ENCODE data around the gene PDGFA. TPM values are rescaled to one million over a fixed set of nuclear protein-coding genes. Genes with fewer than 3 reads are reported as not detected.

Gene PDGFA
- total RNA-seq, 1 donor from 2014 or later, result 26.0 TPM

DNA sequence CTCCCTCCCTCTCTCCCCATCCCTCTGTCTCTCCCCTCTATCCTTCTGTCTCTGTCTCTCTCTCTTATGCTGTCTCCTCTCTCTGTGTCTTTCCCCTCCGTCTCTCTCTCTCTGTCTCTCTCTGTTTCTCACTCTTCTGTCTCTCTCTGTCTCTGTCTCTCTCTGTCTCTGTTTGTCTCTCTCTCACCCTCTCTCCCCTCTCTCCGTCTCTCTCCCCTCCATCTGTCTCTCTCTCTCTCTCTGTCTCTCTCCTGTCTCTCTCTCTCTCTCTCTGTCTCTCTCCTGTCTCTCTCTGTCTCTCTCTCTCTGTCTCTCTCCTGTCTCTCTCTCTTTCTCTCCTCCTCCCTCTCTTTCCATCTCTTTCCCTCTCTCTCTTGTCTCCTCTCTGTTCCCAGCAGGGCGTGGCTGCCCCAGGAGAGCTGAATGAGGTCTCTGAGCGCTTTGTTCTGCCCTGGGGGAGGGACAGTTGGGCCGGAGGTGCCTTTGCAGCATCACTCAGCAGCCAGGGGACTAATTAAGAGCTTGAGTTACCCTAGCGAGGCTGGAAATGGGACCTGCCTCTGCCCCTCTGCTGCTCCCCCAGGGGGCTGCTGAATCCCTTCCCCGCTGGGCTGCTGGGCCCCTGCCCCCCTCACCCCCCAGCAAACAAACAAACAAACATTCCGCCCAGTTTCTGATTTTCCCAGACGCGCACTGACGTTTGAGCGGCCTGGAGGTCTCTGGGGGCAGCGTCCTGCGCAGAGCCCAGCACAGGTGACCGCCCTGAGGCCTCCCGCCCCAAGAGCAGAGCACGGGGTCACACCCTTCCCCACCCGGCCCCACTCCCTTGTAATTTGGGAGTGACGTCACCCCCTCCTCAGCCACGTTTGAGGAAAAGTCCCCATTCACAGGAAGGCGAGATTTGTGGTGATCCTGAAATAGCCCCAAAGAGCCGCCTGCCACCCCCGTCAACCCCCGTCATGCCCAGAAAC lies 68.1 kb downstream of the PDGFA start:
- Histone ChIP-seq H3K9me3 (replicated peaks) (no peaks in the 10 kb centered on the region), H3K4me3 (no peak overlapping the region), H3K36me3 (no peaks in the 10 kb centered on the region), H3K4me1 (peaks cover 26% of the 10 kb centered on the region), H3K27ac (replicated peaks) (no peak overlapping the region), H3K27me3 (ENCODE audit: low read depth) (peaks cover 56% of the 10 kb centered on the region)
- intact Hi-C loops (cut with micrococcal nuclease), result no loop called here
- DNase-seq, result no peak
- TF ChIP-seq, protein P1, sequence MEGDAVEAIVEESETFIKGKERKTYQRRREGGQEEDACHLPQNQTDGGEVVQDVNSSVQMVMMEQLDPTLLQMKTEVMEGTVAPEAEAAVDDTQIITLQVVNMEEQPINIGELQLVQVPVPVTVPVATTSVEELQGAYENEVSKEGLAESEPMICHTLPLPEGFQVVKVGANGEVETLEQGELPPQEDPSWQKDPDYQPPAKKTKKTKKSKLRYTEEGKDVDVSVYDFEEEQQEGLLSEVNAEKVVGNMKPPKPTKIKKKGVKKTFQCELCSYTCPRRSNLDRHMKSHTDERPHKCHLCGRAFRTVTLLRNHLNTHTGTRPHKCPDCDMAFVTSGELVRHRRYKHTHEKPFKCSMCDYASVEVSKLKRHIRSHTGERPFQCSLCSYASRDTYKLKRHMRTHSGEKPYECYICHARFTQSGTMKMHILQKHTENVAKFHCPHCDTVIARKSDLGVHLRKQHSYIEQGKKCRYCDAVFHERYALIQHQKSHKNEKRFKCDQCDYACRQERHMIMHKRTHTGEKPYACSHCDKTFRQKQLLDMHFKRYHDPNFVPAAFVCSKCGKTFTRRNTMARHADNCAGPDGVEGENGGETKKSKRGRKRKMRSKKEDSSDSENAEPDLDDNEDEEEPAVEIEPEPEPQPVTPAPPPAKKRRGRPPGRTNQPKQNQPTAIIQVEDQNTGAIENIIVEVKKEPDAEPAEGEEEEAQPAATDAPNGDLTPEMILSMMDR (IDR thresholded peaks at IDR 0.05; ENCODE audit: borderline replicate concordance), result no peak

DNA sequence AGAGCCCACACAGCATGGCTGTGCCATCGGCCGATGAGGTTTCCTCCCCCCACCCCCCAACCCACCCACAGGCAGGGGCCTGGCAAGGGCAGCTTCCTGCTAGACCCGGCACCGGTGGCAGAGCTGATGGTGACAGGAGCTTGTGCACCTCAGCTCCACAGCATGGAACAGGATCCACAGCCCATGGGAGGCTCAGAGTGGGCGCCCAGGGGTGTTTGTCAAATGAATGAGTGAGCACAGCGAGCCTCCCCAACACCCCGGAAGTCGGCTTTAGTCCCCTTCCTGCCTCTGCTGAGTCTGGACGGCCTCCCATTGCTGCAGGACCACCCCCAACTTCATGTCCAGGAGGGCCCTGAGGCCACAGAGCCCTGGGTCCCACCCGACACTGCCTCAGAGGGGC lies 68.9 kb downstream of the PDGFA start:
- DNase-seq, result no peak
- intact Hi-C loops (cut with micrococcal nuclease), result no loop called here
- Histone ChIP-seq H3K9me3 (replicated peaks) (no peaks in the 10 kb centered on the region), H3K27ac (replicated peaks) (no peak overlapping the region), H3K36me3 (no peaks in the 10 kb centered on the region), H3K4me1 (peaks cover 25% of the 10 kb centered on the region), H3K4me3 (no peak overlapping the region), H3K27me3 (ENCODE audit: low read depth) (peaks cover 56% of the 10 kb centered on the region)
- TF ChIP-seq, protein P1 (IDR thresholded peaks at IDR 0.05; ENCODE audit: borderline replicate concordance), result no peak

DNA sequence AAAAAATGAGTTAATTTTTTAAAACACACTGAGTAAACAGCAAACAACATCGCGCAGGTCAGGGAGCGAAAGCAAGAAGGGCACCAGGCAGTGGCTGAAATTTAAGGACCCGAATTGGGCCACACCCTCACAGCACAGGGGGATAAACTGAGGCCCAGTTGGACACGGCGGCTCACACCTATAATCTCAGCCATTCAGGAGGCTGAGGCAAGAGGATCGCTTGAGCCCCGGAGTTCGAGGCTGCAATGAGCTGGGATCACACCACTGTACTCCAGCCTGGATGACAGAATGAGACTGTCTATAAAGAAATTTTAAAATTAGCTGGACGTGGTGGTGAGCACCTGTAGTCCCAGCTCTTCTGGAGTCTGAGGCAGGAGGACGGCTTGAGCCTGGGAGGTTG lies 69.6 kb downstream of the PDGFA start:
- DNase-seq, result no peak
- Histone ChIP-seq H3K4me3 (no peak overlapping the region), H3K27ac (replicated peaks) (no peak overlapping the region), H3K36me3 (no peaks in the 10 kb centered on the region), H3K4me1 (peaks cover 18% of the 10 kb centered on the region), H3K9me3 (replicated peaks) (no peaks in the 10 kb centered on the region), H3K27me3 (ENCODE audit: low read depth) (peaks cover 54% of the 10 kb centered on the region)
- TF ChIP-seq, protein P1 (IDR thresholded peaks at IDR 0.05; ENCODE audit: borderline replicate concordance), result no peak
- intact Hi-C loops (cut with micrococcal nuclease), result no loop called here

DNA sequence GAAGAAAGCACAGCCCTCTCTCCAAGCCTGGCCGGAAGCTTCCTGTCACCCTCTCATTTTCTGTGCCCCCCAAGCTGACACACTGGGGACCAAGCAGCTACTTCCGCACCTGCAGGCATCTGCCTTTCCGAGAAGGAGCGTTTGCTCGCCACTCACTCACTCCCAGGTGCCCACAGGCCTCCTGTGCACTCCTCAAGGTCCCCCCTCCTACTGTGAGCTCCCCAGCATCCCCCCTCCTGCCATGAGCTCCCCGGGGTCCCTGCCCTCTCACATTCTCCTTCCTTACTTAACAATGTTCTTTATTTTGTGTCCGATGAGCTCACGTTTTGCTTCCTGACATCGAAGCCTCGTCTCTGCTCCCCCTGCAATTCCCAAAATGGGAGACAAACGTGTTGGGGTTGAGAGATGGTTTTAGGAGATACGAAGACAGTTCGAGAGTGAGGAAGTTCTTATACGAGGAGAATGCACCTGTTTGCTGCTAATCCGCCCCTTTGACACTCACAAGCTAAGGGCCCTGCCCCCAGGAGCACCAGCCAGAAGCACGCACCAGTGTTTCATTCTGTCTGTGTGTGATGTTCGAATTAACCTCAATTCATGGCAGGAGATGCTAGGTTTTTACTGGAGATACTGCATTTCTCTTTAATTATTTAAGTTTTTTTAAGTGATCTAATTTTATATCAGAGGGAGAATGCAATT lies 70.2 kb downstream of the PDGFA start:
- Histone ChIP-seq H3K27me3 (ENCODE audit: low read depth) (peaks cover 49% of the 10 kb centered on the region), H3K4me3 (no peak overlapping the region), H3K36me3 (no peaks in the 10 kb centered on the region), H3K4me1 (peaks cover 17% of the 10 kb centered on the region), H3K27ac (replicated peaks) (no peak overlapping the region), H3K9me3 (replicated peaks) (no peaks in the 10 kb centered on the region)
- intact Hi-C loops (cut with micrococcal nuclease), result no loop called here
- no peak for DNase-seq
- TF ChIP-seq, protein P1 (IDR thresholded peaks at IDR 0.05; ENCODE audit: borderline replicate concordance), result no peak

DNA sequence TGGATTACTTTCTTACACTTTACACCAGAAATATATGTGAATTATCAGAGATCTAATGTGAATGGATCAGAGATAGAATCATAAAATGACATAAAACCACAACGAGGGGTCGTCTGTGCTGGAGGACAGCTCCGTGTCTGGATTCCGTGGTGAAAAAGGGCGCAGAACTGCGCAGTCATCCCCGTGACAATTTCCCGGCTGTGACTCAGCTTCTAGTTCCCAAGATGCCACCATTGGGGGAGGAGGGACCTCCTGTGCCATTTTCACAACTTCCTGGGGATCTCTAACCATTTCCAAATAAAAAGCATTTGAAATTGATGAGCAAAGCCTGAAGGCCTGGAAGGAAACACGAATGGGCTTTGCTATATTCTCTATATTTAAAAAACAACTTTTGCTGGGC lies 72.1 kb downstream of the PDGFA start:
- no peak overlapping the region for H3K27ac ChIP-seq (replicated peaks)
- intact Hi-C loops (cut with micrococcal nuclease), result no loop called here
- no peaks in the 10 kb centered on the region for H3K36me3 ChIP-seq
- no peak overlapping the region for H3K4me3 ChIP-seq
- DNase-seq, result no peak
- peaks cover 34% of the 10 kb centered on the region for H3K27me3 ChIP-seq (ENCODE audit: low read depth)
- H3K4me1 ChIP-seq, result peaks cover 10% of the 10 kb centered on the region
- TF ChIP-seq, protein P1 (IDR thresholded peaks at IDR 0.05; ENCODE audit: borderline replicate concordance), result no peak
- H3K9me3 ChIP-seq (replicated peaks), result no peaks in the 10 kb centered on the region

Other genes starting within 250 kb of the PDGFA start
- not detected for gene FOXL3, start 229.7 kb downstream of the PDGFA start, total RNA-seq
- 18.1 TPM for gene DNAAF5, start 206.9 kb upstream of the PDGFA start, total RNA-seq
- gene PRKAR1B, start 207.4 kb upstream of the PDGFA start, total RNA-seq, result 14.2 TPM